H1 (cell line): ENCODE measurements around the gene CHST9. TPM values are rescaled to one million over a fixed set of nuclear protein-coding genes. Genes with fewer than 3 reads are reported as not detected.

Source experiments
- CHD7 ChIP-seq: fragments of 300-600 bp; sonication (generic); IDR thresholded peaks from 2 replicates; pipeline ENCODE4 v1.7.1; 2012; ENCODE audit warnings: low read length, moderate library complexity, mild to moderate bottlenecking, inconsistent platforms; ENCODE audit not compliant: insufficient replicate concordance
- polyA plus RNA-seq, 7 experiments: library from polyadenylated mRNA; depleted of rRNA in 3 of 7; stranded (reverse) in 5 of 7; unstranded in 2 of 7; fragments of >200 nt in 5 of 7; fragments of 200-250 nt in 2 of 7; gene quantifications; 1 replicate in 5 of 7; 2 replicates in 1 of 7; 4 replicates in 1 of 7; pipeline versions ENCODE4 v1.2.1 to v1.2.3, GENCODE V29; 2011 to 2013; ENCODE audit warnings: missing spikeins in 2 of 7, mixed read lengths in 2 of 7
- total RNA-seq: library from RNA; stranded (reverse); fragmentation: NEBNext Ultra II Directional; extraction: Animal tissue kit (Norgen Biotek cat#: 25700); gene quantifications from 2 replicates; pipeline ENCODE4 v1.2.1, GENCODE V29; 2021

CHST9 gene
- total and polyA plus RNA-seq, 2 of the 8 experiments (the other 6 are each of a cell fraction or from before 2014, with no cell fraction given): 3.2 to 24.3 TPM

- TF ChIP-seq CHD7: no peak
These were observed 320.4 kb downstream of the CHST9 start (continued) for GRCh38 chr18:26864658-26865057.
